K562 (cell line): ENCODE data around the gene SCPEP1. TPM values are rescaled to one million over a fixed set of nuclear protein-coding genes. Genes with fewer than 3 reads are reported as not detected.

Experiments used
- ATAC-seq: fragments of 200-7000 bp; cut with Tn5 transposase; 3 replicates; pipeline ENCODE4 v1.9.1; 2020; ENCODE audit warnings: moderate library complexity
- BruUV-seq: library from RNA; stranded (reverse); fragments of 400-500 nt; replicated peaks from 2 replicates; lab custom pipeline; 2021; lab: Mats Ljungman, UMichigan
- CTCF ChIA-PET: fragments of 300-600 bp; formaldehyde crosslinking; extraction: SDS; loops from one replicate; lab custom pipeline; 2021; ENCODE audit warnings: low intra/inter-chr PET ratio; lab: Yijun Ruan, JAX
- POLR2A ChIA-PET: fragments of 300-600, 350-650 bp; sonication (Branson Sonifier 250); formaldehyde crosslinking; extraction: SDS; loops from one replicate; lab custom pipeline; 2021; ENCODE audit warnings: antibody characterized with exemption, inconsistent platforms; lab: Yijun Ruan, JAX
- DNase-seq, 4 experiments: peaks; one replicate each; pipeline versions ENCODE4 v3.0.0 to v3.0.0-alpha.2; 2011 to 2018; ENCODE audit warnings: low spot score in 3 of 4, mixed read lengths in 3 of 4; ENCODE audit errors: extremely low read depth in 1 of 4
- FAIRE-seq: peaks from 2 replicates; lab custom pipeline; 2011; peaks lifted over from hg19 to GRCh38; lab: Jason Lieb, UNC
- H2AFZ ChIP-seq: 2 replicates; pipeline ENCODE4 v1.6.0; 2011; ENCODE audit warnings: low read depth, low read length, control low read depth, inconsistent platforms
- H3K27ac ChIP-seq: fragments of 200-600 bp; 3 replicates; pipeline ENCODE4 v1.8.0; 2011; ENCODE audit warnings: low read depth, mild to moderate bottlenecking, control low read depth, inconsistent platforms, low read length, moderate library complexity, mixed read lengths; ENCODE audit errors: extremely low read depth
- H3K27me3 ChIP-seq, 2 experiments: fragments of 300-600 bp in 1 of 2; 2 replicates in 1 of 2; 3 replicates in 1 of 2; pipeline versions ENCODE4 v1.6.0 to v1.8.0; 2011; ENCODE audit warnings: inconsistent platforms in 2 of 2, low read length in 2 of 2, mild to moderate bottlenecking in 1 of 2, mixed read lengths in 1 of 2, moderate library complexity in 1 of 2; ENCODE audit not compliant: control insufficient read depth in 2 of 2, insufficient read depth in 2 of 2
- H3K36me3 ChIP-seq: fragments of 300-600 bp; 3 replicates; pipeline ENCODE4 v1.8.0; 2011; ENCODE audit warnings: mild to moderate bottlenecking, low read length, inconsistent platforms; ENCODE audit not compliant: control insufficient read depth, insufficient read depth
- H3K4me1 ChIP-seq, 2 experiments: fragments of 200-600 bp in 1 of 2; replicated peaks in 1 of 2; 2 replicates in 1 of 2; 3 replicates in 1 of 2; pipeline versions ENCODE4 v1.5.1 to v1.8.0; 2011; ENCODE audit warnings: inconsistent platforms in 2 of 2, low read length in 2 of 2, mild to moderate bottlenecking in 1 of 2, mixed read lengths in 1 of 2, moderate library complexity in 1 of 2; ENCODE audit not compliant: control insufficient read depth in 2 of 2, insufficient read depth in 2 of 2
- H3K4me2 ChIP-seq: 2 replicates; pipeline ENCODE4 v1.6.1; 2011; ENCODE audit warnings: low read length, control low read depth, inconsistent platforms, mixed read lengths; ENCODE audit not compliant: insufficient read depth
- H3K4me3 ChIP-seq: fragments of 200-600 bp; sonication (generic), shearing (Covaris generic); 2 replicates; pipeline ENCODE4 v1.5.1; 2016; ENCODE audit warnings: control low read depth, inconsistent platforms
- H3K79me2 ChIP-seq: fragments of 200-600 bp; 3 replicates; pipeline ENCODE4 v1.8.0; 2011; ENCODE audit warnings: low read length, inconsistent platforms; ENCODE audit not compliant: control insufficient read depth, insufficient read depth
- H3K9ac ChIP-seq, 2 experiments: 2 replicates each; pipeline versions ENCODE4 v1.6.0 to v1.6.1; 2011; ENCODE audit warnings: low read depth in 2 of 2, low read length in 2 of 2, control low read depth in 1 of 2, inconsistent platforms in 1 of 2, mild to moderate bottlenecking in 1 of 2, mixed read lengths in 1 of 2; ENCODE audit not compliant: insufficient read depth in 1 of 2
- H3K9me1 ChIP-seq: one replicate; pipeline ENCODE4 v1.6.0; 2011; ENCODE audit warnings: inconsistent platforms, mild to moderate bottlenecking, low read length, moderate library complexity; ENCODE audit not compliant: control insufficient read depth, insufficient read depth
- H3K9me3 ChIP-seq: replicated peaks from 2 replicates; pipeline ENCODE4 v1.5.1; 2011; ENCODE audit warnings: low read depth, low read length, inconsistent platforms; ENCODE audit not compliant: control insufficient read depth, insufficient read depth
- H4K20me1 ChIP-seq: replicated peaks from 2 replicates; pipeline ENCODE4 v1.6.1; 2011; ENCODE audit warnings: low read length, inconsistent platforms, mixed read lengths; ENCODE audit not compliant: control insufficient read depth, insufficient read depth
- BHLHE40 ChIP-seq: IDR thresholded peaks from 2 replicates; pipeline ENCODE4 v1.6.1; 2011; ENCODE audit warnings: low read length, improper control_type of control experiment
- NBN ChIP-seq: fragments of 450-650 bp; IDR thresholded peaks from 2 replicates; pipeline ENCODE4 v1.6.1; 2016; ENCODE audit warnings: low read depth, mild to moderate bottlenecking
- NCOA6 ChIP-seq: fragments of 450-650 bp; IDR thresholded peaks from 2 replicates; pipeline ENCODE4 v1.6.1; 2017; ENCODE audit warnings: mild to moderate bottlenecking
- PRDM10 ChIP-seq: fragments of 450-650 bp; IDR thresholded peaks from 2 replicates; pipeline ENCODE4 v1.6.1; 2018; ENCODE audit not compliant: partially characterized antibody
- RNF219 ChIP-seq: fragments of 250-450 bp; sonication (Bioruptor Pico); IDR thresholded peaks from 2 replicates; pipeline ENCODE4 v1.5.0; 2022; ENCODE audit warnings: mild to moderate bottlenecking
- TCFL5 ChIP-seq: fragments of 250-450 bp; sonication (Bioruptor Pico); conservative IDR thresholded peaks from 2 replicates; pipeline ENCODE4 v1.6.1; 2021; ENCODE audit warnings: mild to moderate bottlenecking, moderate library complexity, matching md5 sums
- TRIM24 ChIP-seq, 2 experiments: fragments of 450-650 bp; IDR thresholded peaks; 2 replicates each; pipeline ENCODE4 v1.6.1; 2016
- ZBTB26 ChIP-seq: fragments of 450-650 bp; formaldehyde crosslinking; IDR thresholded peaks from 2 replicates; pipeline ENCODE4 v1.4.0; 2022; ENCODE audit warnings: missing genetic modification characterization
- ZNF408 ChIP-seq: fragments of 250-450 bp; sonication (Bioruptor Pico); IDR thresholded peaks from 2 replicates; pipeline ENCODE4 v1.4.0; 2020; ENCODE audit warnings: low read depth, mild to moderate bottlenecking, moderate library complexity
- WGBS: fragments of 100-300 bp; shearing (Covaris generic); methylation state at CpG from one replicate; pipeline ENCODE4 v1.1.6; 2016; ENCODE audit warnings: low coverage, mixed read lengths; ENCODE audit not compliant: insufficient coverage; ENCODE audit errors: missing lambda C conversion rate; 5-methylcytosine and 5-hydroxymethylcytosine counted together
- in situ Hi-C: fragments of 300-500 bp; cut with MboI; formaldehyde crosslinking; loops from 4 replicates; pipeline ENCODE4 v1.15.0; 2018; ENCODE audit warnings: inconsistent platforms, mixed read lengths
- intact Hi-C: fragments of 100-400 bp; cut with micrococcal nuclease; formaldehyde crosslinking; loops from 2 replicates; pipeline ENCODE4 v1.14.2; 2022
- polyA plus RNA-seq, 8 experiments: library from polyadenylated mRNA; depleted of rRNA in 4 of 8; stranded (reverse) in 5 of 8; unstranded in 3 of 8; fragments of >200 nt; fragmentation: Nextera tagmentation in 2 of 8; fragmentation: Illumina TruSeq in 1 of 8; extraction: Ambion mirVana in 2 of 8; extraction: Trizol in 1 of 8; gene quantifications; 2 replicates each; pipeline versions ENCODE4 v1.2.1 to v1.2.3, GENCODE V29; 2011 to 2014; ENCODE audit warnings: inconsistent platforms in 1 of 8, missing spikeins in 1 of 8
- total RNA-seq, 7 experiments: library from RNA; depleted of rRNA in 6 of 7; stranded (reverse); fragments of >200 nt in 6 of 7; fragmentation: Illumina TruSeq in 2 of 7; extraction: Trizol in 2 of 7; gene quantifications; 2 replicates each; pipeline versions ENCODE4 v1.2.1 to v1.2.3, GENCODE V29; 2011 to 2021; ENCODE audit warnings: low replicate concordance in 1 of 7

The SCPEP1 gene
- total and polyA plus RNA-seq, 9 of the 15 experiments (the other 6 are each of a cell fraction or from before 2014, with no cell fraction given), result 5.1 to 14.8 (median 7.2) TPM

GRCh38 chr17:56947741-56948140, 30.2 kb upstream of the SCPEP1 start:
- DNase-seq (no peak), FAIRE-seq (no peak), ATAC-seq (no peak)
- H3K36me3 ChIP-seq, result peaks cover 83% of the 10 kb centered on the region
- no peak overlapping the region for H3K9ac ChIP-seq
- in situ Hi-C loops, result no loop called here
- WGBS, result 14% methylated on average over 1 of the region's 1 CpG
- no peak overlapping the region for H3K4me3 ChIP-seq
- no peaks in the 10 kb centered on the region for H3K9me1 ChIP-seq
- no TSS peak for BruUV-seq
- H3K27me3 ChIP-seq, result no peaks in the 10 kb centered on the region
- intact Hi-C loops, result loop anchor here (10.0 kb wide), 1 partner anchor 353 kb away; the partner anchor contains the start of gene NOG
- no peak overlapping the region for H3K27ac ChIP-seq
- no peaks in the 10 kb centered on the region for H4K20me1 ChIP-seq
- POLR2A ChIA-PET, result no interaction called here
- H3K9me3 ChIP-seq, result no peaks in the 10 kb centered on the region
- H3K4me1 ChIP-seq, result no peaks in the 10 kb centered on the region
- no peak overlapping the region for H2AFZ ChIP-seq
- TF ChIP-seq NCOA6 (no peak), TRIM24 (IDR thresholded peaks at IDR 0.05) (no peak), TCFL5 (no peak)
- H3K79me2 ChIP-seq, result peaks cover 15% of the 10 kb centered on the region; the same call in 2 of the 3 replicates
- CTCF ChIA-PET, result no interaction called here
- H3K4me2 ChIP-seq, result no peak overlapping the region

GRCh38 chr17:56948491-56948890, 29.4 kb upstream of the SCPEP1 start:
- intact Hi-C loops (loop anchor here (10.0 kb wide), 1 partner anchor 354 kb away; the partner anchor contains the start of gene NOG), in situ Hi-C loops (no loop called here)
- H3K36me3 ChIP-seq, result peaks cover 82% of the 10 kb centered on the region
- H4K20me1 ChIP-seq, result no peaks in the 10 kb centered on the region
- no peak overlapping the region for H3K4me3 ChIP-seq
- FAIRE-seq (no peak), DNase-seq (no peak), ATAC-seq (no peak)
- H3K9me1 ChIP-seq, result no peaks in the 10 kb centered on the region
- no TSS peak for BruUV-seq
- H3K9ac ChIP-seq, result no peak overlapping the region
- H3K27ac ChIP-seq, result no peak overlapping the region
- WGBS, result 79% methylated on average over 1 of the region's 1 CpG
- no peak overlapping the region for H3K4me2 ChIP-seq
- no peaks in the 10 kb centered on the region for H3K27me3 ChIP-seq
- H3K9me3 ChIP-seq, result no peaks in the 10 kb centered on the region
- H3K79me2 ChIP-seq, result peaks cover 20% of the 10 kb centered on the region
- H3K4me1 ChIP-seq, result no peaks in the 10 kb centered on the region
- H2AFZ ChIP-seq, result no peak overlapping the region
- CTCF ChIA-PET, result no interaction called here
- POLR2A ChIA-PET, result interaction anchor here (0.6 kb wide), 1 partner anchor 17 kb away, joined by 3 read pairs; no protein-coding TSS in a partner anchor
- no peak for TF ChIP-seq PRDM10
- TF ChIP-seq NBN, result no peak
- no peak for TF ChIP-seq RNF219
- no peak for TF ChIP-seq ZNF408 (CRISPR knock-in tag)
- no peak for TF ChIP-seq ZBTB26 (CRISPR knock-in tag)
- TF ChIP-seq BHLHE40, result no peak
